Right lobe of liver (tissue), 6 donors: ENCODE measurements around the gene CEP112. TPM values are rescaled to one million over a fixed set of nuclear protein-coding genes. Genes with fewer than 3 reads are reported as not detected.

Source experiments
- ATAC-seq, 4 donors: fragments of 200-7000 bp; cut with Tn5 transposase; one replicate each; pipeline ENCODE4 v1.9.1; 2020; ENCODE audit warnings: mild to moderate bottlenecking in 4 of 4, moderate library complexity in 4 of 4
- DNase-seq, 3 donors: peaks; one replicate each; pipeline ENCODE4 v3.0.0-alpha.2; 2020
- H3K27ac ChIP-seq, 3 donors: fragments of 200-600 bp; one replicate each; pipeline ENCODE4 v1.8.0; 2022
- H3K27me3 ChIP-seq, 2 donors: fragments of 200-600 bp; one replicate each; pipeline ENCODE4 v1.8.0; 2022
- H3K36me3 ChIP-seq, 4 donors: fragments of 200-600 bp; sonication (generic) in 1 of 4; one replicate each; pipeline versions ENCODE4 v1.5.1 to v1.8.0; 2017 to 2022; ENCODE audit warnings: control low read depth in 1 of 4
- H3K4me1 ChIP-seq, 4 donors: fragments of 200-600 bp; sonication (generic) in 1 of 4; one replicate each; pipeline versions ENCODE4 v1.5.1 to v1.8.0; 2017 to 2022; ENCODE audit warnings: control low read depth in 1 of 4
- H3K4me3 ChIP-seq, 3 donors: fragments of 200-600 bp; one replicate each; pipeline ENCODE4 v1.8.0; 2022
- H3K9me3 ChIP-seq, 4 donors: fragments of 200-600 bp; sonication (generic) in 1 of 4; one replicate each; pipeline versions ENCODE4 v1.5.1 to v1.8.0; 2017 to 2022; ENCODE audit warnings: control low read depth in 1 of 4
- POLR2A ChIP-seq: fragments of 450-650 bp; IDR thresholded peaks from one replicate; pipeline ENCODE4 v1.6.1; 2017; ENCODE audit warnings: antibody characterized with exemption, mild to moderate bottlenecking
- WGBS: methylation state at CpG from one replicate; pipeline ENCODE4 v1.1.6; 2018; ENCODE audit warnings: low coverage, low lambda C conversion rate; ENCODE audit not compliant: insufficient coverage; ENCODE audit errors: missing lambda C conversion rate; 5-methylcytosine and 5-hydroxymethylcytosine counted together
- intact Hi-C, 2 donors: fragments of 100-400 bp; cut with DNase I; formaldehyde crosslinking; loops; one replicate each; pipeline versions ENCODE4 v1.11.2 to v1.14.1; 2022
- total RNA-seq, 6 experiments: library from RNA; depleted of rRNA in 2 of 6; stranded (reverse); fragments of >200 nt in 2 of 6; fragmentation: NEBNext Ultra II Directional in 3 of 6; extraction: Animal tissue kit (Norgen Biotek cat#: 25700) in 3 of 6; gene quantifications; one replicate each; pipeline versions ENCODE4 v1.1.0 to v1.2.4, GENCODE V29; 2016 to 2023
- TF ChIP-seq, protein P1 (sequence below), 4 donors: fragments of 200-600 bp in 3 of 4; fragments of 450-650 bp in 1 of 4; IDR thresholded peaks; one replicate each; pipeline versions ENCODE4 v1.5.1 to v1.8.0; 2016 to 2022; ENCODE audit warnings: antibody characterized with exemption in 4 of 4, mild to moderate bottlenecking in 2 of 4
- donor health status: DM: no; HTN: yes; CAD: no.
- donor health status: DM: no; HTN: no; CAD: no.
- donor health status: DM: no; HTN: no; CAD: no.
- donor health status: DM: no; HTN: yes; CAD: no.
- donor health status: DM: no; HTN: yes; CAD: no.

The CEP112 gene
- total RNA-seq, 6 experiments from 2014 or later: 2.2 to 4.6 (median 3.9) TPM

DNA sequence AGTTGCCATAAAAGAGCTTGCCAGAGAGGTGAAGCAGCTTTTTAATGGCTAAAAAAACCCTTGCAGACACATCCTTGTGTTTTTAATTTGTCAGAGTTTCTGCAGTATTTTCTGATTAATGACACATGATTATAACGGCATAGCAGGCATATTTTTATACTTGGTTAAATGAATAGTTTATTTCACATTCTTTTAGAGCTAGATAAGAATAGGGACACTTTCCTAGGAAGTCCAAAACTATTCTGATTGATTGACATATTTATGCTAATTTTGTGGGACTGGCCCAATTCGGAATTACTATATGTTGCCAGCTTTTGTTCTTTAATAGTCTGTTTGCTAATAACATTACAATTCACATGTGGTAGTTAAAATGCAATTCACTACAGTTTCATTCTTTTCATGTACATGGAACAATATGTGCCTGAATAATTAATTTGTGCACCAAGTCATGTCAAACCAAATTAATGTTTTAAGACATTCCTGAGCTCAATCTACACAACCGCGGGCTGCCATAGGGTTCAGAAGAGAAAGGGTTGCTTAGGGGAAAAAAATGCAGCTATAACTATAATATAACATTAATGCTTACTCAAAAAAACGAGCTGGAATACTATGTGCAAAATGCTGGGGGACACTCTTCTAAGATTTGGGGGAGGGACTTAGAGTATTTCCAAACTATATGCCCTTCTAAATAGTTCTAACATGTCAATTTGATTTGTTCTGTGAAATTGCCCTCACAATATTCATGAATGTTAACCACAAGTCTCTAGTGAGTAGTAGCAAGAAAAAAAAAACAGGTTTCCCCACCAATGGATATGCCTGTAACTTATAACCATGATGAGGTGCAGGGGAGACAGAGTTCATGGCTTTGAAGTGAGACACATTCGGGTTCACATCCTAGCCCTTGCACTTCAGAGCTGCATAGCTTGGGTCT, 305.4 kb downstream of the CEP112 start:
- Histone ChIP-seq H3K4me1 (no peaks in the 10 kb centered on the region), H3K27ac (no peak overlapping the region), H3K9me3 (no peaks in the 10 kb centered on the region), H3K27me3 (no peaks in the 10 kb centered on the region), H3K36me3 (no peaks in the 10 kb centered on the region), H3K4me3 (no peak overlapping the region)
- intact Hi-C loops: no loop called here
- no peak for DNase-seq
- WGBS: 59% methylated on average over 6 of the region's 6 CpGs
- no peak for ATAC-seq
- no peak for TF ChIP-seq POLR2A
- TF ChIP-seq, protein P1, sequence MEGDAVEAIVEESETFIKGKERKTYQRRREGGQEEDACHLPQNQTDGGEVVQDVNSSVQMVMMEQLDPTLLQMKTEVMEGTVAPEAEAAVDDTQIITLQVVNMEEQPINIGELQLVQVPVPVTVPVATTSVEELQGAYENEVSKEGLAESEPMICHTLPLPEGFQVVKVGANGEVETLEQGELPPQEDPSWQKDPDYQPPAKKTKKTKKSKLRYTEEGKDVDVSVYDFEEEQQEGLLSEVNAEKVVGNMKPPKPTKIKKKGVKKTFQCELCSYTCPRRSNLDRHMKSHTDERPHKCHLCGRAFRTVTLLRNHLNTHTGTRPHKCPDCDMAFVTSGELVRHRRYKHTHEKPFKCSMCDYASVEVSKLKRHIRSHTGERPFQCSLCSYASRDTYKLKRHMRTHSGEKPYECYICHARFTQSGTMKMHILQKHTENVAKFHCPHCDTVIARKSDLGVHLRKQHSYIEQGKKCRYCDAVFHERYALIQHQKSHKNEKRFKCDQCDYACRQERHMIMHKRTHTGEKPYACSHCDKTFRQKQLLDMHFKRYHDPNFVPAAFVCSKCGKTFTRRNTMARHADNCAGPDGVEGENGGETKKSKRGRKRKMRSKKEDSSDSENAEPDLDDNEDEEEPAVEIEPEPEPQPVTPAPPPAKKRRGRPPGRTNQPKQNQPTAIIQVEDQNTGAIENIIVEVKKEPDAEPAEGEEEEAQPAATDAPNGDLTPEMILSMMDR (IDR thresholded peaks at IDR 0.05): no peak

DNA sequence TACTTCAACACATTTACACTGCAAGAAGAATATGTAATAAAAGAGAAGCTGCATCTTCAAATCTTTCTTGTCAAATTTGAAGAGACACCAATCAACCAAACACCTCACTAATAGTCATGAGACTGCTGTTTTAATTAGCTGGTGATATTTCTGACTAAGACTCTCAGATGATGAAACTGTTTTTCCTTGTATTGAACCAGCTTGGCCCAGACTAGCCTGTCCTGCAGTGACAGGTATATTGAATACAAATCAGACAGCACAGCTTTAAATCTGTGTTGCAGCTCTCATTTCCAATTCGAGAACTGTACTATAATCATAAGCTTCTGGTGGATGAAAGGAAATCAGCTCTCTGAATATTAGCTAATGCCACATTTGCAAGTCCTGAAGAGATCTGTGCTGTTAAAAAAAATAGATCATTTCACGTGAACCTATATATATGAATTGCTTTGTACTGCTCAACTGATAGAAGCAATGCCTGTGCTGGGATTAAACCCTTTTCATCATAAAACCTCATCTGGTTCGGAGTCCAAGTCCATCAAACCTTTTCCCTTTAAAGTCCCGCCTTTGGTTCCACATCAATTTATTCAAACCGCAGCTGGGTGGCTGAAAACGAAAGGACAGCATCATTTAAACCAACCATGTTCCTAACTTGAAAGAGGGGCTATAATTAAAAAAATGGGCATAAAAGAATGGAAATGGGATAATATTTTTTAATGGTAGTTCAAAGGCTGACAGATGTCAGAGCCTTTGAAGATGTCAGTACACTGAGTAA, 306.2 kb downstream of the CEP112 start:
- Histone ChIP-seq H3K4me1 (no peaks in the 10 kb centered on the region), H3K4me3 (no peak overlapping the region), H3K27me3 (no peaks in the 10 kb centered on the region), H3K36me3 (no peaks in the 10 kb centered on the region), H3K27ac (no peak overlapping the region), H3K9me3 (no peaks in the 10 kb centered on the region)
- DNase-seq (no peak), ATAC-seq (no peak)
- TF ChIP-seq POLR2A: no peak
- TF ChIP-seq, protein P1 (IDR thresholded peaks at IDR 0.05): no peak
- 74% methylated on average over 6 of the region's 6 CpGs for WGBS
- intact Hi-C loops: no loop called here

DNA sequence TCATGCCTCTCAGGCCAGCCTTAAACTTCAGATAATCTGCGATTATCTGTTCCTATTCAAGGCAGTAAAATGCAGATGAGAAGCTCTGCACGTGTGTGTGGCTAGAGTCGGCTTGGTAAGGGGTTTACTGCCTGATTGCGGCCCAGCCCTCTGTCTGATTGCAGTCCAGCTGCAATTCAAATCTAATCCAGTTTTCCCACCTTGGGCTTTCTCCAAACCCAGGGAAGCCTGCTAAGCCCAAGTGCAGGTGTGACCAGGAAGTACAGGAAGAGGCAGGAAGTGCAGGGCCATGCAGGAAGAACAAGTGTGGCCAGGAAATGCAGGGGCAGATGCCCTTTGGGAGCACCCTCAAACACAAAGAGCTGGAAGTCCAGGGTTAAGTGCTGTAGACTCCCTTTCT, 314.9 kb downstream of the CEP112 start:
- ATAC-seq: no peak
- Histone ChIP-seq H3K4me3 (no peak overlapping the region), H3K4me1 (no peaks in the 10 kb centered on the region), H3K9me3 (no peaks in the 10 kb centered on the region), H3K36me3 (no peaks in the 10 kb centered on the region), H3K27me3 (no peaks in the 10 kb centered on the region), H3K27ac (no peak overlapping the region)
- TF ChIP-seq, protein P1 (IDR thresholded peaks at IDR 0.05): no peak
- intact Hi-C loops: no loop called here
- DNase-seq: no peak
- 90% methylated on average over 4 of the region's 4 CpGs for WGBS

DNA sequence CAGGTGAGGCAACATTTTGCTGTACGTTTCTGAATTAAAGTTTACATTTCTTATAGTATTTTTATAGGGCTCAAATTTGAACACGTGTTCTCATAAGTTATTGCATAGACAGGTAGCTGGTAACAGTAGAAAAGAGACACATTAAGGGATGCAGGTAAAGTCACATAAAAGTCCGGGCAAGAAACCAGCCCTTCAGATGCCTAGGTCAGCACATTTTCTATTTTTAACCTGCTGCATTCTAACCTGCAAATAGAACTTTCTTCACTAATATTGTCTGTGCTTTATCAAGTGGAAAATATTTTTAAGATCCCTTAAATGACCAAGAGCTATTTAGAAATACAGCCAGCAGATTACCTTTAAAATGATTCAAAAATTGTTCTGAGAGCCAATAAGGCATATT, 323.1 kb downstream of the CEP112 start:
- Histone ChIP-seq H3K4me3 (no peak overlapping the region), H3K36me3 (no peaks in the 10 kb centered on the region), H3K27me3 (no peaks in the 10 kb centered on the region), H3K27ac (no peak overlapping the region), H3K9me3 (no peaks in the 10 kb centered on the region), H3K4me1 (no peaks in the 10 kb centered on the region)
- no peak for ATAC-seq
- WGBS: 54% methylated on average over 3 of the region's 3 CpGs
- TF ChIP-seq, protein P1 (IDR thresholded peaks at IDR 0.05): no peak
- TF ChIP-seq POLR2A: no peak
- intact Hi-C loops: no loop called here
- DNase-seq: no peak
